Smooth muscle cell (in vitro differentiated cells): Measurements from ENCODE around the gene C2orf49. TPM values are rescaled to one million over a fixed set of nuclear protein-coding genes. Genes with fewer than 3 reads are reported as not detected.

ENCODE experiments used
- DNase-seq: peaks from one replicate; lab custom pipeline; 2025; ENCODE audit not compliant: unreplicated experiment; lab: John Stamatoyannopoulos, UW
- H2AFZ ChIP-seq: fragments of 200-600 bp; sonication (generic); 2 replicates; pipeline ENCODE4 v1.6.0; 2016; ENCODE audit warnings: antibody characterized with exemption, low read depth, mild to moderate bottlenecking
- H3F3A ChIP-seq: fragments of 200-600 bp; sonication (generic); 2 replicates; pipeline ENCODE4 v1.6.0; 2017; ENCODE audit warnings: antibody characterized with exemption, low read depth
- H3K27ac ChIP-seq: fragments of 200-600 bp; sonication (generic); 2 replicates; pipeline ENCODE4 v1.5.1; 2016; ENCODE audit warnings: low read depth, mild to moderate bottlenecking
- H3K27me3 ChIP-seq: fragments of 200-600 bp; sonication (generic); 2 replicates; pipeline ENCODE4 v1.6.1; 2016; ENCODE audit warnings: low read depth, mild to moderate bottlenecking
- H3K36me3 ChIP-seq: fragments of 200-600 bp; sonication (generic); 2 replicates; pipeline ENCODE4 v1.5.1; 2016; ENCODE audit warnings: low read depth
- H3K4me1 ChIP-seq: fragments of 200-600 bp; sonication (generic); 2 replicates; pipeline ENCODE4 v1.5.1; 2016; ENCODE audit warnings: low read depth
- H3K4me2 ChIP-seq: fragments of 200-600 bp; sonication (generic); 2 replicates; pipeline ENCODE4 v1.6.0; 2016; ENCODE audit warnings: mild to moderate bottlenecking
- H3K4me3 ChIP-seq: fragments of 200-600 bp; sonication (generic); 2 replicates; pipeline ENCODE4 v1.5.1; 2016; ENCODE audit warnings: mild to moderate bottlenecking
- H3K79me2 ChIP-seq: fragments of 200-600 bp; sonication (generic); 2 replicates; pipeline ENCODE4 v1.6.0; 2016; ENCODE audit warnings: low read depth, mild to moderate bottlenecking
- H3K9ac ChIP-seq: fragments of 200-600 bp; sonication (generic); 2 replicates; pipeline ENCODE4 v1.6.0; 2016; ENCODE audit warnings: low read depth
- H3K9me3 ChIP-seq: fragments of 200-600 bp; sonication (generic); replicated peaks from 2 replicates; pipeline ENCODE4 v1.5.1; 2016; ENCODE audit warnings: low read depth
- H4K20me1 ChIP-seq: fragments of 200-600 bp; sonication (generic); 2 replicates; pipeline ENCODE4 v1.6.0; 2016; ENCODE audit warnings: low read depth
- CTCF ChIP-seq: fragments of 200-600 bp; sonication (generic); IDR thresholded peaks from 2 replicates; pipeline ENCODE4 v1.5.1; 2017; ENCODE audit warnings: borderline replicate concordance, mild to moderate bottlenecking, antibody characterized with exemption; ENCODE audit not compliant: insufficient read depth, poor library complexity, severe bottlenecking
- WGBS: methylation state at CpG from one replicate; pipeline ENCODE4 v1.1.7; 2016; ENCODE audit warnings: low lambda C conversion rate; 5-methylcytosine and 5-hydroxymethylcytosine counted together
- polyA plus RNA-seq: library from polyadenylated mRNA; unstranded; fragments of >200 nt; fragmentation: Nextera tagmentation; extraction: Ambion mirVana; gene quantifications from 2 replicates; pipeline ENCODE4 v1.2.1, GENCODE V29; 2016
- total RNA-seq: library from RNA; depleted of rRNA; stranded (reverse); fragments of >200 nt; gene quantifications from 2 replicates; pipeline ENCODE4 v1.2.3, GENCODE V29; 2014

The C2orf49 gene
- total and polyA plus RNA-seq, 2 experiments from 2014 or later, result 17.9 to 37.7 TPM

GRCh38 chr2:105397025-105397722 is 59.8 kb downstream of the C2orf49 start:
- Histone ChIP-seq H3K79me2 (peaks cover 63% of the 10 kb centered on the region), H3K4me1 (peaks cover 18% of the 10 kb centered on the region), H3K9me3 (no peaks in the 10 kb centered on the region), H3K9ac (peak overlapping the region; percentile 100), H3K4me2 (peak overlapping the region; percentile 97), H2AFZ (no peak overlapping the region), H3K36me3 (no peaks in the 10 kb centered on the region), H3F3A (peaks cover 7% of the 10 kb centered on the region), H3K4me3 (peak overlapping the region; percentile 100), H3K27ac (peak overlapping the region; percentile 97), H4K20me1 (peaks cover 45% of the 10 kb centered on the region), H3K27me3 (no peaks in the 10 kb centered on the region)
- no peak for DNase-seq
- WGBS, result 49% methylated on average over 13 of the region's 13 CpGs
- no peak for TF ChIP-seq CTCF

GRCh38 chr2:105397953-105398335 is 60.6 kb downstream of the C2orf49 start:
- peak overlapping the region; percentile 97 for H3K4me2 ChIP-seq
- WGBS, result 8% methylated on average over 6 of the region's 6 CpGs
- no peak overlapping the region for H2AFZ ChIP-seq
- no peaks in the 10 kb centered on the region for H3K36me3 ChIP-seq
- H4K20me1 ChIP-seq, result peaks cover 37% of the 10 kb centered on the region
- peaks cover 7% of the 10 kb centered on the region for H3F3A ChIP-seq
- H3K27ac ChIP-seq, result peak overlapping the region; percentile 97
- H3K9me3 ChIP-seq, result no peaks in the 10 kb centered on the region
- no peaks in the 10 kb centered on the region for H3K27me3 ChIP-seq
- H3K9ac ChIP-seq, result peak overlapping the region; percentile 100
- H3K4me3 ChIP-seq, result peak overlapping the region; percentile 100
- TF ChIP-seq CTCF, result no peak
- H3K79me2 ChIP-seq, result peaks cover 55% of the 10 kb centered on the region
- peaks cover 18% of the 10 kb centered on the region for H3K4me1 ChIP-seq
- DNase-seq, result no peak

- peak; percentile 29 for TF ChIP-seq CTCF
- H4K20me1 ChIP-seq, result peaks cover 31% of the 10 kb centered on the region
- no peaks in the 10 kb centered on the region for H3K36me3 ChIP-seq
- no peaks in the 10 kb centered on the region for H3K27me3 ChIP-seq
- peak within 1 kb of the TSS; percentile 97 for H3K4me2 ChIP-seq
- peaks cover 49% of the 10 kb centered on the region for H3K79me2 ChIP-seq
- H2AFZ ChIP-seq, result peak within 1 kb of the TSS; percentile 48
- WGBS, result 2% methylated on average over 50 of the region's 74 CpGs
- peak; percentile 41 for DNase-seq
- H3F3A ChIP-seq, result peaks cover 7% of the 10 kb centered on the region
- no peaks in the 10 kb centered on the region for H3K9me3 ChIP-seq
- H3K27ac ChIP-seq, result peak within 1 kb of the TSS; percentile 97
- H3K9ac ChIP-seq, result peak within 1 kb of the TSS; percentile 100
- H3K4me3 ChIP-seq, result peak within 1 kb of the TSS; percentile 100
- H3K4me1 ChIP-seq, result peaks cover 22% of the 10 kb centered on the region
Measured at GRCh38 chr2:105398336-105399206, 61.2 kb downstream of the C2orf49 start, which contains the start of gene FHL2. Gene FHL2, minus strand, starts transcription at chr2:105399051. Its CDS starts 12,535 bp downstream, at chr2:105386516.

Other genes with a start within 250 kb of the C2orf49 start
- not detected in 2 replicates for gene GPR45, start 95.8 kb upstream of the C2orf49 start, total RNA-seq
- not detected in 2 replicates for gene GPR45, start 95.8 kb upstream of the C2orf49 start, polyA plus RNA-seq
- gene TGFBRAP1, start 7.8 kb upstream of the C2orf49 start, total RNA-seq, result 10.5 and 11.8 TPM in 2 replicates
- gene TGFBRAP1, start 7.8 kb upstream of the C2orf49 start, polyA plus RNA-seq, result 8.9 and 14.5 TPM in 2 replicates
- 67.6 and 98.0 TPM in 2 replicates for gene FHL2, start 61.5 kb downstream of the C2orf49 start, total RNA-seq
- gene FHL2, start 61.5 kb downstream of the C2orf49 start, polyA plus RNA-seq, result 64.1 and 82.8 TPM in 2 replicates